ENCODE data around the gene COL11A1.

The COL11A1 gene

GRCh38 chr1:102899935-102900334 lies 208.4 kb downstream of the COL11A1 start:
- no peak for DNase-seq (ENCODE audit: low read depth)

GRCh38 chr1:102897557-102897956 lies 210.8 kb downstream of the COL11A1 start:
- DNase-seq (ENCODE audit: low read depth): no peak

- no peak for DNase-seq (ENCODE audit: low read depth)
Observed at GRCh38 chr1:102896771-102897170, 211.6 kb downstream of the COL11A1 start.

- no peak for DNase-seq (ENCODE audit: low read depth)
Observed at GRCh38 chr1:102896286-102896685, 212.0 kb downstream of the COL11A1 start.

- DNase-seq (ENCODE audit: low read depth): no peak
Observed at GRCh38 chr1:102891868-102892625, 216.3 kb downstream of the COL11A1 start.

GRCh38 chr1:102886638-102887037 lies 221.7 kb downstream of the COL11A1 start:
- no peak for DNase-seq (ENCODE audit: low read depth)

GRCh38 chr1:102884238-102884637 lies 224.1 kb downstream of the COL11A1 start:
- DNase-seq (ENCODE audit: low read depth): no peak

- no peak for DNase-seq (ENCODE audit: low read depth)
Observed at GRCh38 chr1:102879439-102879993, 228.8 kb downstream of the COL11A1 start.

- no peak for DNase-seq (ENCODE audit: low read depth)
Observed at GRCh38 chr1:102875756-102876155, 232.6 kb downstream of the COL11A1 start.

GRCh38 chr1:102872526-102872925 lies 235.8 kb downstream of the COL11A1 start:
- DNase-seq (ENCODE audit: low read depth): no peak

GRCh38 chr1:102872097-102872496 lies 236.2 kb downstream of the COL11A1 start:
- no peak for DNase-seq (ENCODE audit: low read depth)

- no peak for DNase-seq (ENCODE audit: low read depth)
Observed at GRCh38 chr1:102863704-102864103, 244.6 kb downstream of the COL11A1 start.

- no peak for DNase-seq (ENCODE audit: low read depth)
Observed at GRCh38 chr1:102861247-102861646, 247.1 kb downstream of the COL11A1 start.

- no peak for DNase-seq (ENCODE audit: low read depth)
Observed at GRCh38 chr1:102858695-102859094, 249.6 kb downstream of the COL11A1 start.

- no peak for DNase-seq (ENCODE audit: low read depth)
Observed at GRCh38 chr1:102857251-102857650, 251.1 kb downstream of the COL11A1 start.

- DNase-seq (ENCODE audit: low read depth): no peak
Observed at GRCh38 chr1:102853701-102854187, 254.6 kb downstream of the COL11A1 start.

GRCh38 chr1:102853136-102853535 lies 255.2 kb downstream of the COL11A1 start:
- DNase-seq (ENCODE audit: low read depth): no peak

- DNase-seq (ENCODE audit: low read depth): no peak
Observed at GRCh38 chr1:102852613-102853012, 255.7 kb downstream of the COL11A1 start.

- no peak for DNase-seq (ENCODE audit: low read depth)
Observed at GRCh38 chr1:102851616-102852015, 256.7 kb downstream of the COL11A1 start.

- DNase-seq (ENCODE audit: low read depth): no peak
Observed at GRCh38 chr1:102842606-102843005, 265.7 kb downstream of the COL11A1 start.

- no peak for DNase-seq (ENCODE audit: low read depth)
Observed at GRCh38 chr1:102840741-102841140, 267.6 kb downstream of the COL11A1 start.

GRCh38 chr1:102838016-102838415 lies 270.3 kb downstream of the COL11A1 start:
- DNase-seq (ENCODE audit: low read depth): no peak

- DNase-seq (ENCODE audit: low read depth): no peak
Observed at GRCh38 chr1:102837551-102837950, 270.8 kb downstream of the COL11A1 start.

GRCh38 chr1:102836991-102837390 lies 271.3 kb downstream of the COL11A1 start:
- no peak for DNase-seq (ENCODE audit: low read depth)

Measured in activated T-helper 9 cell treated with anti-CD3 and anti-CD28 coated beads, Interleukin-2, amount 50 U/mL, for 16 hours (primary cell).